ENCODE data around the gene IFITM1. TPM values are rescaled to one million over a fixed set of nuclear protein-coding genes. Genes with fewer than 3 reads are reported as not detected.

The IFITM1 gene
- total and polyA plus RNA-seq, 2 experiments from 2014 or later, result 72.7 to 180 TPM

DNA sequence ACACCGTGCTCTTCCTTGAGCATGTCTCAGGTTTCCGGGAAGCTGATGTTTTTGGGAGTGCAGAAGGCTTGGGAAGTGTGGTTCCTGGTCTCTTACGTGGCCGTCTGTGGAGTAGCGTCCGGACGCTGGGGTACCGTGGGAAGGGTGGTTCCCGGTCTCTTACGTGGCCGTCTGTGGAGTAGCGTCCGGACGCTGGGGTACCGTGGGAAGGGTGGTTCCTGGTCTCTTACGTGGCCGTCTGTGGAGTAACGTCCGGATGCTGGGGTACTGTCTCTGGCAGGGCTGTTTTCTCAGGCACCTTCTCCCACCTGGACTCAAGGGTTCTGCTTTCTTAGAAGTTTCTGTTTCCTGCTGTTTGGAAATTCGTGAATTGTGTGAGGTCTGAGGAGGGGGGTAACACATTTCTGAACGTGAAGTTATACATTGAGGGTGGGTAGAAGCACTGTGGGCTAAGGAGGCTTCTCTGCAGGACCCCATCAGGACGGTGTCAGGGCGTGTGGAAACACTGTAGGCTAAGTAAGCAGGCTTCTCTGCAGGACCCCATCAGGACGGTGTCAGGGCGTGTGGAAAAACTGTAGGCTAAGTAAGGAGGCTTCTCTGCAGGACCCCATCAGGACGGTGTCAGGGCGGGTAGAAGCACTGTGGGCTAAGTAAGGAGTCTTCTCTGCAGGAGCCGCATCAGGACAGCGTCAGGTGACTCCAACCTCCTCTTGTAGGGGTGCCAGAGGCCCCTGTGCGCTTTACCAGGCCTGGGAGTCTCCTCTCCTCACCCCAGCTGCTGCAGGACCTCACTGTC, 12.2 kb downstream of the IFITM1 start:
- Histone ChIP-seq H3K79me2 (ENCODE audit: insufficient read depth) (no peaks in the 10 kb centered on the region), H3K4me3 (no peak overlapping the region), H3K4me1 (ENCODE audit: insufficient read depth) (peaks cover 9% of the 10 kb centered on the region; the same call in 1 of the 2 replicates), H4K20me1 (ENCODE audit: insufficient read depth) (no peaks in the 10 kb centered on the region), H3F3A (ENCODE audit: insufficient read depth) (no peaks in the 10 kb centered on the region), H3K4me2 (ENCODE audit: unreplicated experiment) (peak overlapping the region; percentile 12), H3K27me3 (replicated peaks; ENCODE audit: insufficient read depth) (no peaks in the 10 kb centered on the region), H3K27ac (no peak overlapping the region), H3K9ac (no peak overlapping the region), H3K9me3 (ENCODE audit: low read depth) (no peaks in the 10 kb centered on the region), H3K36me3 (ENCODE audit: low read depth) (no peaks in the 10 kb centered on the region), H3K9me2 (ENCODE audit: insufficient read depth) (no peaks in the 10 kb centered on the region), H2AFZ (no peak overlapping the region)
- TF ChIP-seq EZH2 (IDR thresholded peaks at IDR 0.05; ENCODE audit: insufficient read depth, poor library complexity, severe bottlenecking), result no peak
- no peak for TF ChIP-seq EZH2phosphoT487 (IDR thresholded peaks at IDR 0.05; ENCODE audit: insufficient read depth, low read depth)
- 85 to 87% methylated on average over 22 to 30 of the region's 30 CpGs for WGBS, 2 experiments (ENCODE audit: low coverage in 1 of 2, low lambda C conversion rate in 2 of 2, missing lambda C conversion rate in 2 of 2)
- DNase-seq, result no peak
- in situ Hi-C loops (cut with MboI), result no loop called here

DNA sequence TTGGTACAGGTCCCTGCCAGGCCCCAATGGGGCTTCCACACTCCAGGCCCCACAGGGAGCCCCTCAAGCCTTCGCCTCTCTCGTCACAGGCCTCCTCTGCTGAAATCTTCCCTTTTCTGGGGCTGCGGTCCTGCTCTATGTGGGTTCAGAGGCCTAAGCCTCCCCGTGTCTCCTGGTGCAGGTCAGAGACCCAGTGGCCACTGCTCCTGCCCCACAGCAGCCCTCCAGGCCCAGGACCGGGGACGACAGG, 12.7 kb downstream of the IFITM1 start:
- Histone ChIP-seq H3K9ac (no peak overlapping the region), H3K36me3 (ENCODE audit: low read depth) (no peaks in the 10 kb centered on the region), H3K4me2 (ENCODE audit: unreplicated experiment) (no peak overlapping the region), H3F3A (ENCODE audit: insufficient read depth) (no peaks in the 10 kb centered on the region), H3K79me2 (ENCODE audit: insufficient read depth) (no peaks in the 10 kb centered on the region), H3K27me3 (replicated peaks; ENCODE audit: insufficient read depth) (no peaks in the 10 kb centered on the region), H4K20me1 (ENCODE audit: insufficient read depth) (no peaks in the 10 kb centered on the region), H3K9me3 (ENCODE audit: low read depth) (no peaks in the 10 kb centered on the region), H3K9me2 (ENCODE audit: insufficient read depth) (no peaks in the 10 kb centered on the region), H3K4me1 (ENCODE audit: insufficient read depth) (peaks cover 9% of the 10 kb centered on the region; the same call in 1 of the 2 replicates), H3K4me3 (no peak overlapping the region), H2AFZ (peak overlapping the region; percentile 28; the same call in 1 of the 2 replicates), H3K27ac (no peak overlapping the region)
- WGBS, 2 experiments (ENCODE audit: low coverage in 1 of 2, low lambda C conversion rate in 2 of 2, missing lambda C conversion rate in 2 of 2), result 84 to 86% methylated on average over 6 of the region's 6 CpGs
- in situ Hi-C loops (cut with MboI), result no loop called here
- TF ChIP-seq EZH2phosphoT487 (IDR thresholded peaks at IDR 0.05; ENCODE audit: insufficient read depth, low read depth), result no peak
- no peak for TF ChIP-seq EZH2 (IDR thresholded peaks at IDR 0.05; ENCODE audit: insufficient read depth, poor library complexity, severe bottlenecking)
- no peak for DNase-seq

DNA sequence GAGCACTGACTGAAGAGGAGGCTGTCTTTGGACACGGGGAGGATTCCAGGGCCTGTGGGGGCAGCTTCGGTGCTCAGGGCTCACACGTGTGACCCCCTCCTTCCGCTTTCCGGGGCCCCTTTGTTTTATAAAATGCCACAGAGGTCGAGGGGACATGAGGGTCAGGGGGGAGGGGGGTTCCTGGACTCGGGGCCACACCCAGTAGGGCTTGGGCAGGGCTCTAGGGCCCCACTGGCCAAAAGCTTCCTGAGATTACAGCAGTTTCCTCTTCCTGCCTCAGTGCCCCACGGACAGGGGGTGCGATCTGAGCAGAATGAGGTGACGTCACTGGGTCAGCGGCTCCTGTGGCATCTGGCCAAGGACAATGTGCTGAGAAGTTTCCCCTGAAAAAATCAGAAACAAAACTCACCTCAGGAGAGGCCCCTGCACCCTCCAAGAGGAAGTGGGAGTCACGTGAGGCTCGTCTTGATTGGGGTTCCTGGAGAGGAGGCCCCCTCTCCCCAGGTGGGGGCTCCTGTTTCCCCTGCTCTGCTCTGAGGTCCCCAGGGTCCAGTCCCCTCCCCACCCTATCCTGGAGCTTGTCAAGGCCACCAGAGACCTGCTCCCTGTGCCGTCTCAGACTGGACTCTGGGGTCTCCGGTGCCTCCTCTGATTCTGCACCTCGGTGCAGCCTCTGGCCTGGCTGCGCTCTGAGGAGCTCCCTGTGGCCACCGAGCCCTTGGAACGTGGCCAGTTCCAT, 13.2 kb downstream of the IFITM1 start:
- Histone ChIP-seq H3K9me3 (ENCODE audit: low read depth) (no peaks in the 10 kb centered on the region), H3K79me2 (ENCODE audit: insufficient read depth) (no peaks in the 10 kb centered on the region), H3K36me3 (ENCODE audit: low read depth) (no peaks in the 10 kb centered on the region), H3K4me1 (ENCODE audit: insufficient read depth) (peaks cover 9% of the 10 kb centered on the region; the same call in 1 of the 2 replicates), H3F3A (ENCODE audit: insufficient read depth) (no peaks in the 10 kb centered on the region), H4K20me1 (ENCODE audit: insufficient read depth) (no peaks in the 10 kb centered on the region), H3K27me3 (replicated peaks; ENCODE audit: insufficient read depth) (no peaks in the 10 kb centered on the region), H3K4me3 (no peak overlapping the region), H3K4me2 (ENCODE audit: unreplicated experiment) (no peak overlapping the region), H2AFZ (peak overlapping the region; percentile 28; the same call in 1 of the 2 replicates), H3K27ac (no peak overlapping the region), H3K9me2 (ENCODE audit: insufficient read depth) (no peaks in the 10 kb centered on the region), H3K9ac (no peak overlapping the region)
- no peak for TF ChIP-seq EZH2phosphoT487 (IDR thresholded peaks at IDR 0.05; ENCODE audit: insufficient read depth, low read depth)
- no peak for TF ChIP-seq EZH2 (IDR thresholded peaks at IDR 0.05; ENCODE audit: insufficient read depth, poor library complexity, severe bottlenecking)
- in situ Hi-C loops (cut with MboI), result no loop called here
- 55 to 62% methylated on average over 17 to 19 of the region's 19 CpGs for WGBS, 2 experiments (ENCODE audit: low coverage in 1 of 2, low lambda C conversion rate in 2 of 2, missing lambda C conversion rate in 2 of 2)
- peak; percentile 40 for DNase-seq

DNA sequence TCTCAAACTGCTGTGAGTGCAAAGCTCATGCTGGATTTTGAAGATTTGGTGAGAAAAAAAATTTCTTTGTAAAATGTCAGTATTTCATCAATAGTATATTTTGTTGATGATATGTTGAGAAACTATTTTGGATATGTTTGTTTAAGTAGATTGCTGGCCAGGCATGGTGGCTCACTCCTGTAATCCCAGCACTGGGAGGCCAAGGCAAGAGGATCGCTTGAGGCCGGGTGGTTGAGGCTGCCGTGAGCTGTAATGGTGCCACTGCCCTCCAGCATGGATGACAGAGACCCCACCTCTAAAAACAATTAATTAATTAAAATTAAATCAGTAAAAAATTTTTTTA, 13.7 kb downstream of the IFITM1 start:
- peaks cover 9% of the 10 kb centered on the region; the same call in 1 of the 2 replicates for H3K4me1 ChIP-seq (ENCODE audit: insufficient read depth)
- WGBS, 2 experiments (ENCODE audit: low coverage in 1 of 2, low lambda C conversion rate in 2 of 2, missing lambda C conversion rate in 2 of 2), result 97 to 99% methylated on average over 3 of the region's 3 CpGs
- no peaks in the 10 kb centered on the region for H4K20me1 ChIP-seq (ENCODE audit: insufficient read depth)
- DNase-seq, result no peak
- no peaks in the 10 kb centered on the region for H3K9me2 ChIP-seq (ENCODE audit: insufficient read depth)
- H3K79me2 ChIP-seq (ENCODE audit: insufficient read depth), result no peaks in the 10 kb centered on the region
- no peak overlapping the region for H3K4me2 ChIP-seq (ENCODE audit: unreplicated experiment)
- H2AFZ ChIP-seq, result 0 out of 2 replicates have a peak overlapping the region, but pooled peaks have one; percentile 28
- H3K27ac ChIP-seq, result no peak overlapping the region
- no peaks in the 10 kb centered on the region for H3K9me3 ChIP-seq (ENCODE audit: low read depth)
- no peak for TF ChIP-seq EZH2 (IDR thresholded peaks at IDR 0.05; ENCODE audit: insufficient read depth, poor library complexity, severe bottlenecking)
- H3F3A ChIP-seq (ENCODE audit: insufficient read depth), result no peaks in the 10 kb centered on the region
- H3K9ac ChIP-seq, result no peak overlapping the region
- no peaks in the 10 kb centered on the region for H3K27me3 ChIP-seq (replicated peaks; ENCODE audit: insufficient read depth)
- no peaks in the 10 kb centered on the region for H3K36me3 ChIP-seq (ENCODE audit: low read depth)
- H3K4me3 ChIP-seq, result no peak overlapping the region
- in situ Hi-C loops (cut with MboI), result no loop called here
